ENCODE data around the gene TBX1. TPM values are rescaled to one million over a fixed set of nuclear protein-coding genes. Genes with fewer than 3 reads are reported as not detected.
A peak's percentile ranks its signal among the peaks of the same experiment; 100 is the strongest.

TBX1 gene
- total RNA-seq, 1 donor from 2014 or later = not detected

DNA sequence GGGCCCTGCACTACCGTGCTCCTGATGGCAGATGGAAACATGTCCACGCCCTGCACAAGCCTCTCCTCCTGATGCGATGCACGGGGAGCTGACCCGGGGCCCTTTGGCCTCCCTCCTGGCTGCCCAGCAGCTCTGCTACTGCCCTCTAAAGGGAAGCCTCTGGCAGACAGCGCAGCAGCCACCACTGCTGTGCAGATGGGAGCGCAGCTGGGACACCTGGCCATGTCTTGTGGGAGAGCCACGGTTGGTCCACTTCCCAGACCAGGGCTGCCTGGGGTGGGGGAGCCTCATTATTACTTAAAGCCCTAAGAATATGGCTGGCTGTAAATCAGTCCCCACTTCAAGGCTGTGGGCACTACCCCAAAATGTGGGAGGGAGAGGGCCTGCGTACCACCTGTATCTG is 38.3 kb downstream of the TBX1 start:
- Mint-ChIP-seq H3K27ac (ENCODE audit: unreplicated experiment) (no peak overlapping the region), H3K4me1 (peaks cover 27% of the 10 kb centered on the region), H3K36me3 (ENCODE audit: low read depth) (peaks cover 3% of the 10 kb centered on the region), H3K4me3 (no peak overlapping the region), H3K27me3 (ENCODE audit: low read depth) (no peaks in the 10 kb centered on the region), H3K9me3 (no peaks in the 10 kb centered on the region)
- DNase-seq (ENCODE audit: low read depth, low spot score) = no peak
- TF ChIP-seq, protein P1, sequence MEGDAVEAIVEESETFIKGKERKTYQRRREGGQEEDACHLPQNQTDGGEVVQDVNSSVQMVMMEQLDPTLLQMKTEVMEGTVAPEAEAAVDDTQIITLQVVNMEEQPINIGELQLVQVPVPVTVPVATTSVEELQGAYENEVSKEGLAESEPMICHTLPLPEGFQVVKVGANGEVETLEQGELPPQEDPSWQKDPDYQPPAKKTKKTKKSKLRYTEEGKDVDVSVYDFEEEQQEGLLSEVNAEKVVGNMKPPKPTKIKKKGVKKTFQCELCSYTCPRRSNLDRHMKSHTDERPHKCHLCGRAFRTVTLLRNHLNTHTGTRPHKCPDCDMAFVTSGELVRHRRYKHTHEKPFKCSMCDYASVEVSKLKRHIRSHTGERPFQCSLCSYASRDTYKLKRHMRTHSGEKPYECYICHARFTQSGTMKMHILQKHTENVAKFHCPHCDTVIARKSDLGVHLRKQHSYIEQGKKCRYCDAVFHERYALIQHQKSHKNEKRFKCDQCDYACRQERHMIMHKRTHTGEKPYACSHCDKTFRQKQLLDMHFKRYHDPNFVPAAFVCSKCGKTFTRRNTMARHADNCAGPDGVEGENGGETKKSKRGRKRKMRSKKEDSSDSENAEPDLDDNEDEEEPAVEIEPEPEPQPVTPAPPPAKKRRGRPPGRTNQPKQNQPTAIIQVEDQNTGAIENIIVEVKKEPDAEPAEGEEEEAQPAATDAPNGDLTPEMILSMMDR (conservative IDR thresholded peaks at IDR 0.05) = no peak

DNA sequence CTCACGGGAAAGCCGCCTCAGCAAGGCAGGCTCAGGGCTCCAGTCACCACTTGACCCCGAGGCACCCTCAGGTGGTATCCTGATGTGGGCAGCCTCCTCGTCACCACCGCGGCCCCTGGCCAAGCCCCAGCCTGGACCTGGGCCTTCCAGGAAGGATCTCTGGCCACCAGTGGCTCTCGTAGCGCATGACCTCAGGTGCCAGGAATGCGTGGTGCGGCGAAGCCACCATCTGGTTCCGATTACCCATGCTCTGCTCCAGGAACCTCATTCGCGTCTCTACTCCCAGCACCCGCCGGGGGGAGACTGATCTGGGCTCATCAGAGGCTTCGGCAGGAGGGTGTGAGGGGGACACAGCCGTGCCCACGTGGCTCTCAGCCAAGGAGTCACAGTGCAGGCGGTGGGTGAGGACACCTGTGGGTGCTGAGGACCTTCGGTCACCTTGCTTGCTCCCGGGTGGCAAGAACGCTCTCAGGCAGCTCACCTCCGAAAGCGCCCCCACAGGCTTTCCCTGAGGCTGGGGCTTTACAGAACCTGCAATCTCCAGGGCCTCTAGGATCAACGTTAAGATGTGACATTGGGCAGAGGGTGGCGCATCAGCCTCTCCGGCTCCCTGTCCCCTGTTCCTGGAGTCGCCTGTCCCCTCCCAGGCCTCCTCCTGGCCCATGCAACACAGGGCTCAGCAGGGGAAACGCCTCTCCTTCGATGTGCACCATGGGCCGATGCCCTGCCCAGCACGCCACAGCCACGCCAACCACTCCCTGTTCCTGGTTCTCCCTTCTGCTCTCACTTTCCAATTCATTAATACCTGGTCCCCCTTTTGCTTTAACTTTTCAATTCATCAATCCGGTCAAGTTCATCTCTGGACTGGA is 39.0 kb downstream of the TBX1 start:
- H3K4me1 Mint-ChIP-seq = peaks cover 22% of the 10 kb centered on the region
- H3K9me3 Mint-ChIP-seq = no peaks in the 10 kb centered on the region
- H3K4me3 Mint-ChIP-seq = no peak overlapping the region
- no peaks in the 10 kb centered on the region for H3K27me3 Mint-ChIP-seq (ENCODE audit: low read depth)
- no peak for DNase-seq (ENCODE audit: low read depth, low spot score)
- TF ChIP-seq, protein P1 (conservative IDR thresholded peaks at IDR 0.05) = no peak
- no peaks in the 10 kb centered on the region for H3K36me3 Mint-ChIP-seq (ENCODE audit: low read depth)
- H3K27ac Mint-ChIP-seq (ENCODE audit: unreplicated experiment) = no peak overlapping the region

DNA sequence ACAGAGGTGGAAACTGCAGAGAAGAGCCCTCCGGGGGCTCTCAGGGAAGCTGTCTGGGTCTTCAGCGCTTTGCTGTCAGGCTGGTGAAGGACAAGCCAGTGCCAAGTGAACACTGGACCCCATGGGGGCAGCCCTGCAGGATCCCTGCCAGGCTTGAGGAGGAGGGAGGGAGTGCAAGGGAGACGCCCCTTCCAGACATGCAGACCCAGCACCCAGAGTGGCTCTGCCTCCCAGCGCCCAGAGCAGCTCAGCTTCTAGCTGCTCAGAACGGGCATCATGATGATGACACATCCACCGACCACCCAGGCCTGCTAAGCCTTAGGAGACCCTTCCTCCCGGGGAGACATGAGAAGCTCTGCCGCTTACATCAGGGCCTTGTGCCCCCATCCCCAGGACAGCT is 39.7 kb downstream of the TBX1 start:
- H3K4me1 Mint-ChIP-seq = peaks cover 18% of the 10 kb centered on the region
- no peak overlapping the region for H3K4me3 Mint-ChIP-seq
- no peaks in the 10 kb centered on the region for H3K27me3 Mint-ChIP-seq (ENCODE audit: low read depth)
- no peaks in the 10 kb centered on the region for H3K9me3 Mint-ChIP-seq
- no peaks in the 10 kb centered on the region for H3K36me3 Mint-ChIP-seq (ENCODE audit: low read depth)
- no peak overlapping the region for H3K27ac Mint-ChIP-seq (ENCODE audit: unreplicated experiment)
- TF ChIP-seq, protein P1 (conservative IDR thresholded peaks at IDR 0.05) = no peak
- DNase-seq (ENCODE audit: low read depth, low spot score) = no peak

DNA sequence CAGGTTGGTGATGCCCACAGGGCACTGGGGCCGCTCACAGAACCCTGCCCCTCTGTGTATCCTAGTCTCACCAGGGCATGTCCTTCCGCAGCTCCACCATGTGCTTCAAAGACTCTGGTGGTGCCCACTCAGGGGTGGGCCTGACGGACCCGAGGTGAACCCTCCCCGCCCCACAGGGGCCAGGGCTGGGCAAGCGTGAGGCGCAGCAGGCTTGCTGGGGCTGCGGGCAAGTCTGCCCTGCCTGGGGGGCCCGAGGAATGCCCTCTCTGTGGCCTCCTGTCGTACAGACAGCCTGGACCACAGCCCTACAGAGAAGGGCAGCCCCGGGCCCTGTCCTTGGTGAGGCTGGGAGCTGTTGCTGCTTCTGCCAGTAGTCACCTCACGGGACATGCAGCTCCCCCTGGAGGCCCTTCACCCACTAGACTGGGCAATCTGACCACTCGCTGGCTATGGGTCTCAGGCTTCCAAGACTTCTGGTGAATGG is 40.2 kb downstream of the TBX1 start:
- peak; percentile 20 for DNase-seq (ENCODE audit: low read depth, low spot score)
- Mint-ChIP-seq H3K36me3 (ENCODE audit: low read depth) (no peaks in the 10 kb centered on the region), H3K4me1 (peaks cover 13% of the 10 kb centered on the region), H3K27me3 (ENCODE audit: low read depth) (no peaks in the 10 kb centered on the region), H3K9me3 (no peaks in the 10 kb centered on the region), H3K4me3 (no peak overlapping the region), H3K27ac (ENCODE audit: unreplicated experiment) (no peak overlapping the region)
- TF ChIP-seq, protein P1 (conservative IDR thresholded peaks at IDR 0.05) = peak; percentile 29

DNA sequence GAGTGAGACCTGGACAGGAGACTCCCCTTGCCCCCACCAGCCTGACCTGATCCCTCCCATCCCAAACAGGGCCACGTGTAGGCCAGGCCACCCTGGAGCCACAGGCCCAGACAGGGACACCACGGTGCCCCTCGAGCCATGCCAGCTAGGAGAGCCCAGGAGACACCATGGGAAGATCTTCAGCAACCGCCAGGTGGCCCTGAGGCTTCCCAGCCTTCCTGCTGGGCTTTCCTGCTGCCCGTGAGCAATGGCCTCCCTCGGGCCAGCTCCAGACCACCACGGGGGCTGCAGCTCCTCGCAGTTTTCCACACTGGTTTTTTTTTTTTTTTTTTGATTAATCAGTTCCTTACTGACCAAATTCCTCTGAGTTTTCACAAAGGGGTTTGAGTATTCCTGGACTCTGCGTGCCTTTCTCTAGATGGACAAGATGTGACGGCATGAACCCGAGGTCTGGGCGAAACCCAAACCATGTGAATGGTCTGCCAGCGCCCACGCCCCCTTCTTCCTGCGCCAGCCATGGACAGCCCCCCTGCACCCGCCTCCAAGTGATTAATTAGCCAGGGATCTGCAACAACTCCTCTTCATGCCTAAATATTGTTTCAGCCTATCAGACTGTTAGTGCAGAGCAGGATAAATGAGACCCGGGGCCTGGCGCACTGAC is 40.9 kb downstream of the TBX1 start:
- H3K4me1 Mint-ChIP-seq = peaks cover 10% of the 10 kb centered on the region
- H3K27me3 Mint-ChIP-seq (ENCODE audit: low read depth) = no peaks in the 10 kb centered on the region
- TF ChIP-seq, protein P1 (conservative IDR thresholded peaks at IDR 0.05) = no peak
- no peak overlapping the region for H3K27ac Mint-ChIP-seq (ENCODE audit: unreplicated experiment)
- no peaks in the 10 kb centered on the region for H3K36me3 Mint-ChIP-seq (ENCODE audit: low read depth)
- no peaks in the 10 kb centered on the region for H3K9me3 Mint-ChIP-seq
- no peak for DNase-seq (ENCODE audit: low read depth, low spot score)
- H3K4me3 Mint-ChIP-seq = no peak overlapping the region
